Calu3 (cell line): Measurements from ENCODE around the gene KDSR. TPM values are rescaled to one million over a fixed set of nuclear protein-coding genes. Genes with fewer than 3 reads are reported as not detected.

Experiments
- BruUV-seq: library from RNA; stranded (reverse); fragments of 400-500 nt; replicated peaks from 2 replicates; lab custom pipeline; 2021; lab: Mats Ljungman, UMichigan
- CTCF ChIA-PET: fragments of 300-600 bp; sonication (Branson Sonifier 250); formaldehyde crosslinking; loops from one replicate; lab custom pipeline; 2022; ENCODE audit warnings: antibody characterized with exemption; lab: Charles Lee
- DNase-seq: peaks from one replicate; pipeline ENCODE4 v3.0.0; 2022
- H3K27ac Mint-ChIP-seq: one replicate; pipeline ENCODE4 v1.8.0; 2022; ENCODE audit warnings: mixed read lengths; ENCODE audit not compliant: unreplicated experiment
- H3K27me3 Mint-ChIP-seq: one replicate; pipeline ENCODE4 v1.8.0; 2022; ENCODE audit warnings: mixed read lengths; ENCODE audit not compliant: unreplicated experiment
- H3K36me3 Mint-ChIP-seq: one replicate; pipeline ENCODE4 v1.8.0; 2022; ENCODE audit warnings: mild to moderate bottlenecking, moderate library complexity, mixed read lengths; ENCODE audit not compliant: insufficient read depth, unreplicated experiment
- H3K4me1 Mint-ChIP-seq: one replicate; pipeline ENCODE4 v1.8.0; 2022; ENCODE audit warnings: mild to moderate bottlenecking, low read depth, mixed read lengths; ENCODE audit not compliant: unreplicated experiment
- H3K4me3 Mint-ChIP-seq: one replicate; pipeline ENCODE4 v1.8.0; 2022; ENCODE audit warnings: mild to moderate bottlenecking, low read depth, moderate library complexity, mixed read lengths; ENCODE audit not compliant: unreplicated experiment
- H3K9me3 Mint-ChIP-seq: one replicate; pipeline ENCODE4 v1.8.0; 2022; ENCODE audit warnings: low read depth, mixed read lengths; ENCODE audit not compliant: unreplicated experiment
- CTCF ChIP-seq: fragments of 200-600 bp; IDR thresholded peaks from one replicate; pipeline ENCODE4 v1.8.0; 2022; ENCODE audit warnings: antibody characterized with exemption; ENCODE audit not compliant: unreplicated experiment
- intact Hi-C: fragments of 100-400 bp; cut with micrococcal nuclease; formaldehyde crosslinking; loops from one replicate; pipeline ENCODE4 v1.10.0; 2022; ENCODE audit not compliant: unreplicated experiment
- total RNA-seq: library from RNA; stranded (reverse); gene quantifications from 2 replicates; pipeline ENCODE4 v1.2.3, GENCODE V29; 2022

The KDSR gene
- total RNA-seq, 1 experiment from 2014 or later, result 53.3 TPM

GRCh38 chr18:63292831-63293683 lies 73.9 kb downstream of the KDSR start:
- CTCF ChIA-PET, result interaction anchor here (0.7 kb wide), 1 partner anchor 110 kb away, joined by 4 read pairs; no protein-coding TSS in a partner anchor
- intact Hi-C loops, result no loop called here
- no peak for DNase-seq
- H3K36me3 Mint-ChIP-seq, result no peaks in the 10 kb centered on the region
- no TSS peak for BruUV-seq
- no peaks in the 10 kb centered on the region for H3K4me1 Mint-ChIP-seq
- no peak overlapping the region for H3K27ac Mint-ChIP-seq
- TF ChIP-seq CTCF, result no peak
- no peaks in the 10 kb centered on the region for H3K27me3 Mint-ChIP-seq
- H3K9me3 Mint-ChIP-seq, result no peaks in the 10 kb centered on the region
- H3K4me3 Mint-ChIP-seq, result no peak overlapping the region

DNA sequence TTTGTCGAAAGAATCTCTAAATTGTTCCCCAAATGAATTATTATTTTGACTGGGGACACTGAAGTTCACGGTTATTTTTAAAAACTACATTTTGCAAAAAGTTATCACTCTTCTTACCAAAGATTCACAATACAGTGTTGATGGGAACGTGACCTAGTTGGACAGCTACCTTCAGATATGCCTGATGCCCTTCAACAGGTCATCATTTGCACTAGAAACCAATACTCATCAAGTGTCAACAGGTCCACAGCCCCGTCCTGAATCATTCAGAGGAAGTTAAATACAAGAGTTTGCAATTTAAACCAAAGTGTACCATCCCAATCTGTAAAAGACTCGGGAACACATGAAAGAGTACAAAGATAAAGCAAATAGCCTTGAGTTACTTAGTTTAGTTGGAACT lies 75.7 kb downstream of the KDSR start:
- intact Hi-C loops, result no loop called here
- Mint-ChIP-seq H3K27me3 (no peaks in the 10 kb centered on the region), H3K36me3 (no peaks in the 10 kb centered on the region), H3K4me1 (no peaks in the 10 kb centered on the region), H3K4me3 (no peak overlapping the region), H3K27ac (no peak overlapping the region), H3K9me3 (no peaks in the 10 kb centered on the region)
- CTCF ChIA-PET, result no interaction called here
- no TSS peak for BruUV-seq
- no peak for TF ChIP-seq CTCF
- no peak for DNase-seq

- H3K4me1 Mint-ChIP-seq, result no peaks in the 10 kb centered on the region
- CTCF ChIA-PET, result no interaction called here
- no peaks in the 10 kb centered on the region for H3K27me3 Mint-ChIP-seq
- no peaks in the 10 kb centered on the region for H3K36me3 Mint-ChIP-seq
- no peak overlapping the region for H3K4me3 Mint-ChIP-seq
- intact Hi-C loops, result no loop called here
- no TSS peak for BruUV-seq
- H3K9me3 Mint-ChIP-seq, result no peaks in the 10 kb centered on the region
- no peak for DNase-seq
- TF ChIP-seq CTCF, result no peak
- H3K27ac Mint-ChIP-seq, result no peak overlapping the region
These were observed 76.2 kb downstream of the KDSR start for GRCh38 chr18:63290821-63291200.

DNA sequence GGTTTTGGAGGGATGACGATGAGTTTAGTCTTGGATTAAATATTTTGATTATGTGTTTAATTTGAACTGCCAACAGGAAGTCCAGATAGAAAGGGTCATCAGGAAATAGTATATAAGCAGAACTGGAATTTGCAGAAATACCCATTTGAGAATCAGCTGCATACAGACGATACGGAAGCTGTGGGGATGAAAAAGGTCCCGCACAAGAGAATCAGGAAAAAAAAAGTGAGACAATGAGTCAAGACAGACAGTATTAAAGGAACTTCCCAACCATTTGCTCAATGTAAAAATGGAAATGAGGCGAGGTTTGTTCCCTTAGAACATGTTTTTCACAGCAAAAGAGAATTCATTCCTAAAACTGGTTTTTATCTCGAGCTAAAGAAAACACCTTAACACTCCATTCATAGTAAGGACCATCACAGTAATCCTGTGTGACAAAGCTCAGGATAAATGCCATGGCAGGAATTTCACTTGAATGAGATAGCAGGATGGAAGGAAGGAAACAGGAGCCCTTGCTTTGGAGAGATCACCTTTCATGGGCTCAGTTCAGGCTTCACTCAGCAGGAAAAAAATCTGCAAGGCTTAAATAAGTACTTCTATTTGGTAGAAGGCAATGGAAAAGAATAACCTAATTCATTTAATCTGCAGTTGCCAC lies 76.7 kb downstream of the KDSR start:
- CTCF ChIA-PET, result no interaction called here
- no peaks in the 10 kb centered on the region for H3K4me1 Mint-ChIP-seq
- no TSS peak for BruUV-seq
- intact Hi-C loops, result no loop called here
- no peak overlapping the region for H3K4me3 Mint-ChIP-seq
- no peak for TF ChIP-seq CTCF
- DNase-seq, result no peak
- H3K9me3 Mint-ChIP-seq, result no peaks in the 10 kb centered on the region
- H3K27me3 Mint-ChIP-seq, result no peaks in the 10 kb centered on the region
- H3K27ac Mint-ChIP-seq, result no peak overlapping the region
- H3K36me3 Mint-ChIP-seq, result no peaks in the 10 kb centered on the region
